Measurements from ENCODE around the gene ALDH3A1.

Gene ALDH3A1

DNA sequence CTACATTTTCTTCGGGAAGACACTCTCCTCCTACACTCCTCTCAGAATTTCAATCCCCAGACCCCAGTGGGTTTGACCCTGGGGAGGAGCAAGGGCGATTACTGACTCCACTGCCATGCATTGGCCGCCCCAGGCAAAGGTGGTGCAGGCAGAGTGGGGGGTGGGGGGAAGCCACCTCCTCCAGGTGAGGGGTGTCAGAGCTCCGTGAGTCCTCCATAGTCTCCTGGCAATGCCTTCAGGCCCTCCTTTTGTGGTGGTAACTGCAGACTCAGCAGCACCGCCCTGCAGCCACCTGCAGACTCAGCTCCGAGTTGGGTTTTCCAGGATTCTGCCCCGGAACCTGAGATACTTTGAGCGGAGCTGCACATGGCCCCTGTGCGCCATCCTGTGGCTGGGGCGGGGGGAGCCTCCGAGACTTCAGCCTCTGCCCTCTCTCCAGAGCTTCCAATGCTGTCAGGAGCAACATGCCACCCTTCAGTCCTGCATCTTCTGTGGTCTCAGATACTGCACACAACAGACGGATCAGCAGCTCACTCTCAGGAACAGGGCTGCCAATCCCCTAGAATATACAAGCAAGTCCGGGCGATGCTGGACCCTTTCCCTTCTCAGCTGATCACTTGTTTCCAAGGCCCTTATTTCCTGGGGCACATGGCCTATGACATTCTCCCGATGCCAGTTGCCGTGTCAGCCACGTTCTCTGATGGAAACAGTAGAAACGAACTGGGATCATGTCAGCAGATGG, 29.3 kb downstream of the ALDH3A1 start:
- no peak for DNase-seq

DNA sequence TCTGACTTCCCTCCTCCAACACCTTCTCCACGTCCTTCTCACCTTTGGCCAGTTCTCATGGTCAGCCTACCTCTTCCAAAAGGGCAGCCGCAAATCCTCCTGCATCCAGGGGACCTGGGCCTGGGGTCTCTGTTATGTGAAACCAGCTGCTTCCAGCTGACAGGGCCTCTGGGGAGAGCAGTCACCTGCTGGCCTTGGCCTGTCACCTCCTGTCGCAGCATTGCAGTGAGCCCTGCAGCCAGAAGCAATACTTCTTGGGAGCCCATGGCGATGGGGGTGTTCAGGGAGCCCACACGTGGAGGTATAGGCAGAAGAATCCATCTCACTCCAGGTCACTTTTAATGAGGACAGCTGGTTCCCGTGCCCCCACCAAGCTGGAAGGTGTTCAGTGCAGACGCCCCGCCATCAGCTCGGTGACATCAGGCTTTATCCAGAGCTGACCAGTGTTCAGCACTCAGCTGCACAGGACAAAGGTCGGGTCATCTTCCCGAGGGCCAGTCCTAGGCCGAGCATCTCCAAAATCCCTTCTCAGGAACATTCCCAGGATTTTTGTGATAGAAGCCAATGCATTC, 30.0 kb downstream of the ALDH3A1 start:
- DNase-seq = no peak

DNA sequence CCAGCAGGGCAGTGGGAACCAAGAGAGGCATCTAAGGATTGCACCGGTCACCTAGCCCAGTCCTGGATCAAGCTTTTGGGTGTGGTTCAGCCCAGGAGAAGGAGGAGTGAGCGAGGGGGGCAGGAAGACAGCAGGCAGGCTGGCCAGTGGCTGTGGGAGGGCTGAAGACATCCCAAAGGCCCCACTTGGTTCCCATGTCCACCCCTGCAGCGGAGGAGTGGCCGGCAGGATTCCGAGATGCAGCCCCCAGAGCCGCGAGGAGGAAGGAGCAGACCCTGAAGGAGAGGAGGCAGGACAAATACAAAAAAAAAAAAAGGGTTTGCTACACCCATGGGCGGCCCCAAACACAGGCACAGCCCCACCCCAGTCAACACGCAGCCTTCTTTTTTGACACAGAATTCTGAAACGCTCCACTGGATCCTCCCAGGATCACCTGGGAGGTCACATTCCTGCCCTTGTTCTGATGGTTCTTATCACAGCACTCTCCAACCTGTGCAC, 30.6 kb downstream of the ALDH3A1 start:
- no peak for DNase-seq

DNA sequence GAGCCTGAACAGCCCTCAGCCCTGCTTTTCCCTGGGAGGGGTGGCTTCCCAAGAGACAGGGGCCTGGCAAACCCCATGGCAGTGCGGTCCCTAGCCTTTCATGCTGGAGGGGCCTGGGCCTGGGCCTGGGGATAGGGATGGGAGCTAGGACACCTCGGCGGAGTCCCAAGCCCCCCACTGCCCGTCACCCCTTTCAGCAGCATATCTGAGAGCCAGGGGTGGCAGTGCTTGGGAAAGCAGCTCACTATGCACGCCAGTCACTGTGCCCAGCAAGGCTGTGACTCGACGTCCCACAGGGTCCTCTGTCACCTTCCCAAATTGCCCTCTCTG, 31.1 kb downstream of the ALDH3A1 start:
- DNase-seq = no peak

DNA sequence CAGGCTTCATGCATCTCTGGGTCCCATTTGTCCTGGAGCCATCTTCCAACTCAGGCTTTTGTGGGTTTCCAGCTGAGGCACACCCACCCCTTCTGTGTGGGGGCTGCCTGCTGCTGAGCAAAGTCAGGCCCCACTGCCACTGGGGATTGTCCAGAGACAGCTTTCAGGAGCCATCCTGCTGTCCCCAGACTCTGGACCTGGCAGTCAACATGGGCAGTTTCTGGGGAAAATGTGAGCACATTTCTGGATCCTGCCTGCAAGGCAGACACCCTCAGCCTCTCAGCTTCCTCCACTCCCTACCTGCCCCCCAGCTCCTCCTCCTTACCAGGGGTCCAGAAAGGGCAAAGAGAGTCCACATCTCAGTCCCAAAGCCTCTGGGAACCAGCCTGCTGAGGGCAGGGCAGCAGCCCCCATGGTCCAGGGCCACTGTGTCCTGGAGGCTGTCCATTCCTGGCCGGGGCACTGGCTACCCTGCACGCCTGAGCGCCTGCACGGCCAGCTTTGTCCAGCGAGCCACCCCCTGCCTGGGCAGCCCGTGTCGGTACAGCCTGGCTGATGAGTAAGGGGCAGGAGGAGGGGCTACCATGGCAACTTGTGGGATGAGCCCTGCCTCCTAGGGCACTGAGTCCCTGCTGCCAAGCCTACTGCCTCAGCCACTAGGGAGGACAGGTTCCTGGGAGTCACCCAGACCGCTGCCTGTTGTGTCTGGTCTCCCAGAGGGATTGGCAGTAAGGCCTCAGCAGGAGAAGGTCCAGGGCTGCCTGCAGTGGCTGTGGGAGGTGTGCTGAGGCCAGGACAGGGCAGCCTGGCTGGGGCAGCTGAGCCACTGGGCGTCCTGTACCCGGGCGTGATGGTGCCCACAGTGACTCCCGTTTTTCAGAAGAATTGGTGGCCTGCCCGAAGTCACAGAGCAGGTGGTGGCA, 31.7 kb downstream of the ALDH3A1 start, which contains the start of gene SLC47A2:
SLC47A2 (minus strand) TSS at position 477 of the 923 bp plus-strand sequence; CDS start at position 448, 29 bp downstream.
- DNase-seq = no peak

DNA sequence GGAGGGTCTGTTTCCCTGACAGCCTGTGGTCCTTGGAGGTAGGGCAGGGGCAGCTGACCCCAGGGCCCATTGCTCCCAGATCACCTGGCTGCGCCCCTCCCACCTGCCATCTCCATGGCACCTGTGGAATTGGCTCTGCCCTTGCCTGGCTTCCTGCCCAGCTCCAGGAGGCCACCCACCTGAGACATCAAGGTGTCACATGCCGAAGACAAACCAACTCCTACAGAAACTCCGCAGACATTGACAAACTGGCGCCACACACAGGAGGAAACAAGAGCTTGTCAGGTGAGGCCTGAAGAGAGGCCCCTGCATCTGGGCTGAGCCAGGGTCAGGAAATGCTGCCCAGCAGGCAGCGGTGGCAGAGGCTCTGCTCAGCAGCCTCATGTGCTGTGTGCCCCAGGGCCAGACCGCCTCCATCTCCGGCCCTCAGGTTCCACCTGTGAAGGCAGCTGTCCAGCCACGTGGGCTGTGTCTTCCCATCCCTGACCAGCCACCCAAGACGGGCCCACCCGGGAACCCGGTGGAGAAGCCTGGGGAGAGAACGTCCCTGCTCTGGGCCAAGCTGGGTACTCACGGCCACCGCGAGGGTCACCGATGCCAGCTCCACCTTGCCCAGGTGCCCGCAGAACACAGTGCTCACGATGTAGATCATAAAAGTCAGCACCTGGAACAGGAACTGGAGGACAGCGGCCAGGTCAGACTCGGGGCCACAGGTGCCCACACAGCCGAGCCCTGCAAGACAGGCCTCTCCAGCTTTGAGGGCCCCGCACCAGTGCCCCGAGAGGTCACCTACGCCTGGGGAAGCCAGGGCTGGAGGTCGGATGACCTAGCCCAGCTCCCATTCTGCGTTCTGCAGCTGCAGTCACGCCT, 33.3 kb downstream of the ALDH3A1 start:
- no peak for DNase-seq

DNA sequence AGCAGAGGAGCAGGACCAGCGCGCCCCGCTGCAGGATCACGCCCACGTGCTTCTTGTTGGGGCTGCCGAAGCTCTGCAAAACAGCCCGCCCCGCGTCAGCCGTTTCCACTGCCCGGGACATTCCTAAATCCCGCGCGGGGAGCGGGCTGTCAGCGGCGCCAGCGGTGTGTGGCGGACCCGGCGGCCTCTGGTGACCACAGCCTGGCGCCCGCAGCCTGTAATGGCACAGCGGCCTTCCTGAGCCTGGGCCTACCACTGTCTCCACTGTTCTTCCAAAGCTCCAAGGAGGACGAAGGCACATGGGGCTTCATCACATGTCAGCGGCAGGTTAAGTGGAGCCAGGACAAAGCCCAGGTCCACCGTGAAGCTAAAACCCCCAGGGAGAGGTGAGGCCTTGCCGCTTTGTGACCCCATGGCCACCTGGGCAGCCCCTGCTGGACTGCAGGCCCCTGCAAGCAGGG, 34.2 kb downstream of the ALDH3A1 start:
- DNase-seq = no peak

DNA sequence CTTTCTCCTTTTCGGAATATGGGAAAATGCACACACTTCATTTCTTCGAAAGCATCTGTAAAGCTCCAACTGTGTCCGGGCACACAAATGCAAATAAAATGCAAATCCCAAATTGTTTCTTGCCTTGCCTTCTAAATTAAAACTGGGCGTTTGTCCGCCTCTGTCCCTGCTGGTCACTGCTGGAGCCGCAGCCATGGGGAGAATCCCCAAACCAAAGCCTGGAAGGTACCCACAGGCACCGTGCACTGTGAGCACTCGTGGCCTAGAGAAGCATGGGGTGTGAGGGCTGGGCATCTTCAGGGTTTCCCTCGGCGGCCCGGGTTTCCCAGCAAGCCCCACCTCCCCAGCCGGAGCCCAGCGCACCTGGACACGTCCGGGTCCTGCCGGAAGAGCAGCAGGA, 34.6 kb downstream of the ALDH3A1 start:
- DNase-seq = no peak

DNA sequence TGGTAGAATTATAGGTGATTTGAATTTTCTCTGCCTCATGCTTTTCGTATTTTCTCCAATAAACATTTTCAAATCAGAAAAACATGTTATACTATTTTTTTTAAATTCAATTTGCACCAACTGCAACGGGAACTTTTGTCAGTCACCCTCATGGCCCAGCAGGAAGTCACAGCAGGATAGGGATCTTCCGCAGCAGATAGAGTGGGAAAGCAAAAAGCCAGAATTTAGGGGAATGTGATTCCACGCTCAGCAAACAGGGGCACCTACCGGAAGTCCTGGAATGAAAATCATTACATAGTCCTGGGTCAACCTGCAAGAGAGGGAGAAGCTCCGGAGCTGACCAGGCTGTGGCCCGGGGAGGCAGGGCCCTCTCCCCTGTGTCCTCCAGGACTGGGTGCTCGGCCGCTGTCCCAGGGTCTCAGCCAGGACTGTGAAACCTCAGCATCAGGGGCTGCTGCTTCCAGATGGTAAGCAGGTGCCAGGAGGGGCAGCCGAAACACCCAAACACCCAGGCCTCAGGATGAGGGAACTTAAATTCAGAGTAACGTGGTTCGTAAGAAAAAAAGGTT, 35.6 kb downstream of the ALDH3A1 start:
- no peak for DNase-seq

DNA sequence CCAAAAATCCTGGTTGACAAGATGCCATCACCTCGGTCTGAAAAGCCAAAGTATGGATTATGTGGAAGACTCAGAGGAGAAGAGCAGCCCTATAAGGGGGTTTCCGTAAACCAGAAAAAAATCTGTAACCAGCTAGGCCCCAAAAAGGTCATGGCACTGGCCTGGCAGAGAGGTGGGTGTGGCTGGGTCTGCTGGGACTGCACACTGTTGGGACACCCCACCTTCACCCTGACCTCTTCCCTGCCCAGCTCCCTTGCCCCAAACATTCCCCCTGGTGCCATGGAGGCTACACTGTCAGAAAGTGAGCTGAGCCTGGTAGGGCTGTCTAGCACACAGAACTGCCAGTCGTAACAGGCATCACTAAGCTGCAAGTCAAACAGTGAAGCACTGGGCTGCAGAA, 38.3 kb downstream of the ALDH3A1 start:
- no peak for DNase-seq

DNA sequence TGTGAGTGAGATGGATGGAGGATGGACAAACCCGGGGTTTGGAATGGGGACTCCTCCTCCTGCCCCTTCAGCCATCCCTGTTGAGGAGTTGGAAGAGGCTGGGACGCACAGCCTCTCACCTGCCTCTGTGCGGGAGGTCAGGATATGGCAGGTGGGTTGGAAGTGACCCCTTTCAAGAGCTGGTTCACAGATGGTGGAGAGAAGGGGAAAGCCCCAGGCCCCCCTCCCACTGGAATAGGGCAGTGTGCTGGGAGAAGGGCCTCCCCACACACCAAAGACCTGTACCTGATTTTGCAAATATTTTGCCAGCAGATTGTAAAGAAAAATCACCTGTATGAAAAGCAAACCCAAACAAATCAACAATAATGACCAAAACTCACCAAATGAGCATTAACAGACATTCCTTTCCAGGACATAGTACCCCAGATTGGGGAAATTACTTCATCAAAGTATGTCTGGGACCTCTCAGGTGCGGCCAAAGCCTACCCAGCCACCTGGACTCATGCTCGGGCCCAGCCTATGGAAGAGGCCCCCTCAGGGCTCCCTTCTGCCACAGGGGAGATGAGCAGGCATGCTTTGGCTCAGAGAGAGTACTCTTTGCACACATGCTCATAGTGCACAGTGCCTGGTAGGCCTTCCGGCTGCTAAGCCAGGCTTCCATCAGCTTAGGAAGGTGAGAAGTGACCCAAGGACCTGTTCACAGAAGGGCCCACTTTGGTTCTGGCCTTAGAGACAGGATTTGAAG, 39.5 kb downstream of the ALDH3A1 start:
- no peak for DNase-seq

DNA sequence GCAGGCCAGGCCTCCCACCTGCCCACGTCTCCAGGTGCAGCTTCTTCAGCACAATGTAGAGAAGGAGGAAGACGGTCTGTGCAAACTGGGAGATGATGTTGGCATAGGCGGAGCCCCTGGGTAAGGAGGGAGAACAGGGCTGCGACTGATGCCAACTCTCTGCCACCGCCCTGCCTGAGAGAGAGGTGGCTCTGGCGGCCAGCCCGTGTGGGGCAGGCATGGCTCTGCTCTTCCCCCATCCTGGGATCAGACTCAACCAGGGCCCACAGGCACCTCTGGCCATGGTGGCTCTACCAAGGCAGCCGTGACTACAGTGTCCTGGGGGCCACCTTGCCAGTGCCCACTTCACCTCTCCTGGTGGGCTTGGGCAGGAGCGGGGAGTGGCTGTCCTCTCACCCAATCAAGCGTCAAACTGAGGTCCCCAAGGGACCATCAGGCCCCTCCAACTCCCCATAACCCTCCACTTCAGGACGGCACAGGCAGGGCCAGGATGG, 40.3 kb downstream of the ALDH3A1 start:
- DNase-seq = no peak

DNA sequence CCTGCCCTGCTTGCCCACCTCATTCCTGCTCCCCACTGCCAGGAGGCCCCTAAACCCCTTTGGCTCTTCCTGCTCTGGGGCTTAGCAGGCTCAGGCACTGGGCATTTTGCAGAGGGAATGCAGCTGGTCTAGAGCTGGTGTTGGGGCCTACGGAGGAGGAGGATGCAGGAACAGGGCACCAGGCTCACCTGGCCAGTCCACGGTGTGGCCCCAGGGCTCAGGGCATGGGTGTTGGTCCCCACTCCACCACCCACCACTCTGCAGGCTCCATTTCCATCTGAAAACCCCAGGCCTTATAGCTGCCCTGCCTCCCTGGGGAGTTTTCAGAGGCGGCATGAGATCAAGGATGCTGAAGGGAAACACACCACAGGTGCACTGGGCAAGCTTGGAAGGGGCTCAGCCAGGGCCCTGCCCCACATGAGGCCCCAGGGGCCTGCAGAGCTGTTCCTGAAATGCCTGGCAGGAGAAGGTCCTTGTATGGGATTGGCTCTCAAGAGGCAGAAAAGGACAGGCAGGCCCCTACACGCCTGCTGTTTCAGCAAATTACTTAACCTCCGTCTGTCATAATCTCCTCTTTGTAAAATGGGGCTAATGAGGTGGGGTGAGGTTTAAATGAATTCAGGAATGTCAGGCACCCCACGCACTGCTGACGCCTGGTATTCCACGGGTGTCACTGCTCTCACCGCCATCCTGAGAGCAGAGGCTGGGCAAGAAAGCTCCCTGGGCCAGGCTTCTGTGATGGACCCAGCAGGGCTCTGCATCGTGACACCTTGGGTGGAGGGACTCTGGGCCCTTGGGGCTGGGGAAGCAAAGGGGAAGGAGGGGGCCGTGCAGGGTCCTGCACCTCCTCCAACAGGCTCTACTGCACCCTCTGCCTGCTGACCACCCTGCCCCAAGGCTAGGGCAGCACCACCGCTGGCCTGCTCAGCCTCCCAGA, 41.0 kb downstream of the ALDH3A1 start:
- no peak for DNase-seq

DNA sequence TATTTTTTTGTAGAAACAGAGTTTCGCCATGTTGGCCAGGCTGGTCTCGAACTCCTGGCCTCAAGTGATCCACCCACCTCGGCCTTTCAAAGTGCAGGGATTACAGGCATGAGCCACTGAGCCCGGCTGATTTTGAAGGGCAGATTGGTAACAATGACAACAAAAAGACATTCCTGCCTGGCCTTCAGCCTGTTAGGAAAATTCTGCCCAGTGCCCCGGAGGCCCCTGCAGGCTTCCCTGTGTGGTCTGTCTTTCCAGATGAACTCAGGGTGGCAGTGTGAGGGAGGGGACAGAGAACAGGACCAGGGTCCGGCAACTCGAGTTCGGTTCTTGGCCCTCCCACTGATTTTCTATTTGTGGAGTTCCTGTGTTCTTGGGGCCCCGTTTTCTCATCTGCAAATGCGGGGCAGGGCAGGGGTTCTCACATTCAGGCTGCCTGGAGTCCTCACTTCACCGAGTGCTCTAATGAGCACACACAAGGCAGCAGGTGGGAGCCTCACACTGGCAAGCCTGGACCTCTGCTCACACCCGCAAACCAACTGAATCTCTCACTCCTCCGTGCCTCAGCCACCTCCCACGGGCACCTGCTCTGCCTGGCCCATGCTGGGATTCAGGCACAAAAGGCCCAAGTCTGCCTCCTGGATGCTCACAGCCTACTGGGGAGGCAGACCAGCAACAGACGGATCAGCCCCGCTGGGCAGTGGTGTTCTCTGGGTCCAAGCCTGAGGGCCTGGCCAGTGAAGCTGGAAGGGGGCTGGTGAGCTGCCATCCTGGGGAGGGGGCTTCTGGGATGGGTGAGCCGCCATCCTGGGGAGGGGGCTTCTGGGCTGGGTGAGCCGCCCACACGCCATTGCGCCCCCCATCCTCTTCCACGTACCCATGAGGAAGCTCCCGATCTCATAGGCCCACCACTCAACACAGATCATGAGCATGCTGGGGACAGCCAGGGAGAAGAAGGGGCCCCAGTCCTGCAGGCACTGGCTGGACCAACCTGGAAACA, 42.0 kb downstream of the ALDH3A1 start:
- DNase-seq = no peak

DNA sequence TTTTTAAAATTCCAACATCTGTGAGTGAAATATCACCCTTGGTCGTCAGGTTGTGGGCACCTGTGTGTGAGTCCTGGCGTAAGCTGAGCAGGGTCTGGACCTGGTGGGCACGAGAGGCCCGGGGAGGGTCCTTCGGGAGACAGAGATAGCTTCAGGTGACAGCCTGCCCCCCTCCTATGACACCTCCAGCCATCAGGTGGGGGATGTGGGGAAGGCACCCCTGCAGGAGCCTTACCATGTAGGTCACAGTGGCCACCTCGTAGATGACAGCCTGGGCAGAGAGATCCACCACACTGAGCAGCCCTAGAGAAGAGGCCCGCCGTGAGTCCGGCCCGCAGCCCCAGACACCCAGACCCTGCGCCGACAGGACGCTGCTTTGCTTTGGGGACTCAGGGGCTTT, 42.9 kb downstream of the ALDH3A1 start:
- DNase-seq = no peak

DNA sequence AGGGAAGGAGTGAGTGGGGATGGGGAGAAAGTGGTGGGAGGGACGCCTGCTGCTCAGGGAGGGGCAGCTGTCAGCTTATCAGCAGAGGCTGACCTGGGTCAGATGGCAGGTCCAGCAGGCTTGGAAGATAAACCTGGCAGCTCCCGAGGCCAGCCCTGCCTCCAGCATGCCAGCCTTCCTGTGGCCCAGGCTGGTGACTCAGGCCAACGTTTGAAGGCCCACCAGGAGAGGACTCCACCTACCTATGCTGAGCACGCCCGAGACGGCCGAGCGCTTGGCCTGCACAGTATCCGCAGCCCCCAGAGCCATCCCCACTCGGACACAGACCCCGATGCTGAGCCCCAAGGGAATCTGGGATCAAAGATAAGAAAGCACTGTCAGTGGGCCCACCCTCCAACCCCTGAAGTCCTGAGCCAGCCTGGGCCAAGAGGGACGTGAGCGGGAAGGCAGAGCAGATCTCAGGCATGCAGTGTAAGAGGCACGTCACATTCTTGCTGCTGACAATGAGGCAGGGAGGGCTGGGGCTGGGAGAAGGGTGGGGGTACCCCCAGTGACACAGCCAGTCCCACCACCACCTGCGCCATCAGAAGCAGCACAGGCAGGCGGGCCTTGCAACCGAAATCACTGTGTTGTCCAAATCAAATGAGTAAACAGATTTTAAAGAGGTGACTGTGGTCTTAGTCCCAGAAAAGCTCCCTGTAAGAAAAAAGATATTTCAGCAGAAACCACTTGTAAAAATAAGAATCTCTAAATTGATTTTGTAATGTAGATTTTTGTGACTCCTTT, 44.1 kb downstream of the ALDH3A1 start:
- DNase-seq = no peak

DNA sequence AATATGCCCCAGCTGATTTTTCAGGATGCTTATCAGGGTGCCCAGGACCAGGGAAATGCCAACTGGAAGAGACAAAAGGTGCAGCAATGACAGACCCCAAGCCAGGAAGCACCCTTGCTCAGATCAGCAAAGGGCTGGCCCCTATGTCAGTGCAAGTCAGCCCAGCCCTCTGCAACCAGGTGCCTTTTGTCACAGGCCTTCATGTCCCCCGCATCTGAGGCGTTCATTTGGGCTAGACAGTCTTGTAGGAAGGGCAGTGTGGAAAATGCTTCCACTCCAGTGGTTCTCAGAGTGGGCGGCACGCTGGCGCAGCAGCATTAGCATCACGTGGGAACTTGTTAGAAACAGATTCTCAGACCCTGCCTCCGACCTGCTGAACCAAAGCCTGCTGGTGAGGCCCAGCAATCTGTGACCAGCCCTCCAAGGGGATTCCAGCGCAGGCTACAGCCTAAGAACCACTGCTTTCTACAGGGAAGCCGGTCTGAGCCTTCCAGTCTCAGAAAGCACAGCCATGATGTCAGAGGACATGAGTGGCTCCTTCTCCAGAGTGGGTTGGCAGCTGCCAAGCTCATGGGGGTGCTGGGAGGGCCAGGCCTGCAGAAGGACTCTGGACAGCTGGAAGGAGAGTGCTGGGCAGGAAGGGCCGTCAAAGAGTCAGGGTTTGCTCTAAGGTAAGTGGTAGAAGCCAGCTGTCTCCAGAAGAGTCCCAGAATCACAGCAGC, 44.8 kb downstream of the ALDH3A1 start:
- DNase-seq = no peak
